Endothelial cell of hepatic sinusoid (primary cell): ENCODE results near the gene AUP1.
"Not testable (repeated sequence)": the region's sequence is repeated elsewhere in the genome, so short reads cannot be mapped to it uniquely, and the experiment has no call there.

Source experiments
- in situ Hi-C: cut with HindIII; loops from 2 replicates; pipeline ENCODE4 v1.10.0; 2017; ENCODE audit warnings: low sequenced_read_pairs

Gene AUP1

GRCh38 chr2:74529357-74530238 lies at the start of gene AUP1, which contains the start of gene HTRA2:
Gene AUP1 (minus strand): TSS chr2:74529706. CDS start chr2:74529629, 77 bp downstream.
Gene HTRA2 (plus strand): TSS chr2:74529933. CDS start chr2:74530007, 74 bp downstream.
- in situ Hi-C loops, result no loop called here

- in situ Hi-C loops, result no loop called here
Observed at GRCh38 chr2:74578408-74578807, 48.9 kb upstream of the AUP1 start.

GRCh38 chr2:74577448-74577847 lies 47.9 kb upstream of the AUP1 start:
- in situ Hi-C loops, result no loop called here

- in situ Hi-C loops, result no loop called here
Observed at GRCh38 chr2:74576863-74577229, 47.3 kb upstream of the AUP1 start.

GRCh38 chr2:74576211-74576862 lies 46.8 kb upstream of the AUP1 start:
- in situ Hi-C loops, result no loop called here

- in situ Hi-C loops, result no loop called here
Observed at GRCh38 chr2:74575320-74575719, 45.8 kb upstream of the AUP1 start.

- in situ Hi-C loops, result no loop called here
Observed at GRCh38 chr2:74573747-74574562, 44.4 kb upstream of the AUP1 start.

GRCh38 chr2:74572178-74572925 lies 42.8 kb upstream of the AUP1 start:
- in situ Hi-C loops, result no loop called here

- in situ Hi-C loops, result no loop called here
Observed at GRCh38 chr2:74571058-74571457, 41.6 kb upstream of the AUP1 start.

GRCh38 chr2:74569686-74570085 lies 40.2 kb upstream of the AUP1 start:
- in situ Hi-C loops, result no loop called here

- in situ Hi-C loops, result no loop called here
Observed at GRCh38 chr2:74567881-74568280, 38.4 kb upstream of the AUP1 start.

GRCh38 chr2:74566754-74567085 lies 37.2 kb upstream of the AUP1 start:
- in situ Hi-C loops, result no loop called here

- in situ Hi-C loops, result no loop called here
Observed at GRCh38 chr2:74566076-74566753, 36.7 kb upstream of the AUP1 start.

GRCh38 chr2:74564222-74564621 lies 34.7 kb upstream of the AUP1 start:
- in situ Hi-C loops, result no loop called here

GRCh38 chr2:74562126-74562775 lies 32.7 kb upstream of the AUP1 start:
- in situ Hi-C loops, result no loop called here

GRCh38 chr2:74561022-74561421 lies 31.5 kb upstream of the AUP1 start:
- in situ Hi-C loops, result not testable (repeated sequence)

GRCh38 chr2:74560591-74560990 lies 31.1 kb upstream of the AUP1 start:
- in situ Hi-C loops, result no loop called here

- in situ Hi-C loops, result no loop called here
Observed at GRCh38 chr2:74559912-74560311, 30.4 kb upstream of the AUP1 start.

GRCh38 chr2:74558284-74559230 lies 29.1 kb upstream of the AUP1 start:
- in situ Hi-C loops, result no loop called here
